ENCODE measurements around the gene UNC5C.

UNC5C gene

GRCh38 chr4:95457353-95457752, 91.4 kb downstream of the UNC5C start:
- DNase-seq = no peak

GRCh38 chr4:95450294-95450693, 98.5 kb downstream of the UNC5C start:
- no peak for DNase-seq

GRCh38 chr4:95446173-95446572, 102.6 kb downstream of the UNC5C start:
- no peak for DNase-seq

- no peak for DNase-seq
Observed at GRCh38 chr4:95445251-95445650, 103.5 kb downstream of the UNC5C start.

DNA sequence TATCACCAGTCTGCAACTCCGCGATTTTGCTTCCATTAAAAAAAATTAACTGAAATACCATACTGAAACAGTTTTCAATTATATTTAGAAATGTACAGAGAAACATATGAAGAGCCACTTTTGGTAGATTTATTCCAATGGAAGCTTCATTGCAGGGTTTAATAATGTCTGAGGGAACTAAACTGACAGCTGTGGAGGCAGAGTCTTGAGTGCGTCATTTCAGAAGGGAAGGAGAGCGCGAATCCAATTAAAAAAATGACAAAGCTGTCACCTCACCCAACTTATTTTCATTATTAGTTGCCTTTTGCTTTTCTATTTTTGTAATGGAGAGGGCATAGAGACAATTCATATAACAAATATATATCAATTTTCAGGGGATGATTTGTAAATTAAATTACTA, 104.0 kb downstream of the UNC5C start:
- no peak for DNase-seq

DNA sequence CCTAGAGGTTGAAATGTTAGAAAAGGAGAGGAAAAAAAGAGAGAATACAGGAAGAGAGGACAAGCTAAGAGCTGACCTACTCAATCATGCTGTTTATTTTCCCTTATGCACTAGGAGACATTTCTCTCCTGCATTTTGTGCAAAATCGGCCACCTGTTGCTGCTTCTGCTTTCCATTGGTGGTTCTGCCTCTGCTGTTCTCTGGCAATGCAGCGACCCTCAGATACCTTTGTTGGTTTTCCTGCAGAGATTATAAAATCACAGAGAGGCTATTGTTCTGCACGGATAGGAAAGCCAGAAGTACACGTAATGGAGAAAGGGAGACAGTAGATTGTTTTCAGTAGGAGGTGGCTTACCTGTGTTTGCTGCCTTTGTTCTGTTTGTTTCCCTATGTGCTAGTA, 108.9 kb downstream of the UNC5C start:
- no peak for DNase-seq

DNA sequence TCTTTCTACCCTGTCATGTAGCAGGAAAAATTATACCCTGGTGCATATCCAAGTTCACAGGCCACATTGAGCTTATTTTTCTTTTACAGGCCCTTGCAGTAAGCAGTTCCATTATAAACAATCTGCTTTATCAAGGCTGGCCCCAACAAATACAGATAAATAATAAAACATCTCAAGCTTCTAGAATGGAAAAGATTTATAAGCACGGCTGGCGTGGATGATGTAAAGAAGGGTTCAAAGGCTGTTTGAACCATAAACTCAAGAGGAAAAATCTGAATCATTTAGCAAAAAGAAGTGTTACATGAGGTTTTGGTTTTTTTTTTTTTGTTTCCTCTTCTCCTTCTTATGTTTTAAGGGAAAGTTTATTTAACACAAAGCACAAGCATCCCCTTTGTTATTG, 109.7 kb downstream of the UNC5C start:
- DNase-seq = no peak

DNA sequence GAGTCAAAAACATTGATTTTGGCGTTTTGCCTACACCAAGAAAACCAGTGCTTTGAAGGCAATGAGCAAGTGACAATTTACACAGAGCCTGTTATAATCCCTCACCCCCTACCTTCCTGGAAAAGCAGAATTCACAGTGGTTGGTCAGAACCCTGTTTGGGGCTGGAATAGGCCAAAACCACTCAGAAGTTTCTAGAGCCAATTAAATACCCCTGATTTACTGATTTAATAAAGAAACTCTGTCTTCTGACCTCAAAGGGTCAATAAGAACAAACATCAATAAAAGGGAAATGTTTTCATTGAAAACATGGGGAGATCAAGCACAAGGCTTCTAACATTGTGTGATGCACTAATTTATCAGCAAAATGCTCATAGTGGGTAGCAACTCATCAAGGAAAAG, 116.3 kb downstream of the UNC5C start:
- DNase-seq = no peak

GRCh38 chr4:95431678-95432077, 117.1 kb downstream of the UNC5C start:
- no peak for DNase-seq

GRCh38 chr4:95429416-95429815, 119.4 kb downstream of the UNC5C start:
- DNase-seq = no peak

GRCh38 chr4:95428291-95429070, 120.3 kb downstream of the UNC5C start:
- DNase-seq = no peak

GRCh38 chr4:95426455-95426854, 122.3 kb downstream of the UNC5C start:
- DNase-seq = no peak

GRCh38 chr4:95422436-95422835, 126.3 kb downstream of the UNC5C start:
- no peak for DNase-seq

GRCh38 chr4:95421869-95422268, 126.9 kb downstream of the UNC5C start:
- DNase-seq = no peak

- DNase-seq = no peak
Observed at GRCh38 chr4:95417531-95417930, 131.2 kb downstream of the UNC5C start.

- DNase-seq = no peak
Observed at GRCh38 chr4:95415346-95415771, 133.4 kb downstream of the UNC5C start.

- DNase-seq = no peak
Observed at GRCh38 chr4:95411371-95412088, 137.2 kb downstream of the UNC5C start.

GRCh38 chr4:95410387-95410977, 138.3 kb downstream of the UNC5C start:
- no peak for DNase-seq

- DNase-seq = no peak
Observed at GRCh38 chr4:95409750-95410149, 139.0 kb downstream of the UNC5C start.

- DNase-seq = no peak
Observed at GRCh38 chr4:95409127-95409526, 139.6 kb downstream of the UNC5C start.

DNA sequence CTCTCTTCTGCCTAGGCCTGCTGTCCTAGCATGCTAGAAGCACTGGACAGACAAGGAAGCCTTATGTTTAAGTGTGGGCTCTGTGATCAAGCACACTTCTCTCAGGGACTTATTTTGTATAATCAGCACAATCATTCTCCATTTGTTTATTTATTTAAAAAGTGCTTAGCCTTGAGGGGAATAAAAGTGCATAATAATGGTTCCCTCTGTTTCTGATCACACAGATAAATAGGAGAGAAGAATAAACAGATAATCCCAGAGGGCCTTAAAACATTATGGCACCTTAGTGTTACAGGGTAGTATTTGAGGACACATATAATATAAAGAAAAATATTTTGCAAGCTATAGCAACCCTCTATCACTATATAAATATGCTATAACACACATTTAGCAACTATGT, 146.5 kb downstream of the UNC5C start:
- DNase-seq = no peak

DNA sequence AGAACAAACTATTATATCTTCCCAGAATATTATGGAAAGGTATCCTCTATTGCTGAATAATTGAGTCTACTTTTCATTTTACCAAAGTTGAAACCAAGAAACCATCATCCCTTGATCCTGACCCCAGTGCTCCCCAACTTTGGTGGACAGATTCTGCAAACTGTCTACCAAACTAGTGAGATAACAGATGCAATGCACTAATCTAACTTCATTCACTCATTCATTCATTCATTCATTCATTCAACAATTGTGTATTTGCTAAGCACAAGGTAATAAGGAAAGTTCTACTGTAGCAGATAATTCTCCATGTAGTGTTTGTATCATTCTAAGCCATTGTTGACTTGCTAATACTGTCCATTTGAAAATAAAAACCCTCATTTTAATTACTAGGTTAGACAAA, 150.6 kb downstream of the UNC5C start:
- DNase-seq = no peak

GRCh38 chr4:95394752-95395306, 153.9 kb downstream of the UNC5C start:
- DNase-seq = no peak

GRCh38 chr4:95393821-95394220, 155.0 kb downstream of the UNC5C start:
- no peak for DNase-seq

Measured in activated CD4-positive, alpha-beta T cell treated with anti-CD3 and anti-CD28 coated beads, Interleukin-2, amount 50 U/mL, for 16 hours (primary cell).